Kidney (tissue), 14 donors: ENCODE results near the gene SESN1. TPM values are rescaled to one million over a fixed set of nuclear protein-coding genes. Genes with fewer than 3 reads are reported as not detected.

Source experiments
- DNase-seq, 5 donors: peaks; one replicate each; pipeline ENCODE4 v3.0.0-alpha.2; 2013 to 2020
- FAIRE-seq: peaks from 2 replicates; lab custom pipeline; 2012; peaks lifted over from hg19 to GRCh38; lab: Jason Lieb, UNC
- H3K27ac ChIP-seq, 2 donors: one replicate each; pipeline ENCODE4 v1.7.0; 2013; ENCODE audit warnings: low read depth in 2 of 2, low read length in 2 of 2, inconsistent platforms in 1 of 2
- H3K27me3 ChIP-seq: one replicate; pipeline ENCODE4 v1.7.1; 2013; ENCODE audit warnings: low read length, inconsistent platforms; ENCODE audit not compliant: control insufficient read depth, insufficient read depth
- H3K36me3 ChIP-seq, 3 donors: one replicate each; pipeline versions ENCODE4 v1.7.0 to v1.7.1; 2013; ENCODE audit warnings: low read length in 3 of 3, control low read depth in 1 of 3, inconsistent platforms in 1 of 3; ENCODE audit not compliant: insufficient read depth in 3 of 3, control insufficient read depth in 2 of 3
- H3K4me1 ChIP-seq, 3 donors: one replicate each; pipeline versions ENCODE4 v1.7.0 to v1.7.1; 2013; ENCODE audit warnings: low read length in 3 of 3, inconsistent platforms in 1 of 3, low read depth in 1 of 3; ENCODE audit not compliant: control insufficient read depth in 2 of 3, insufficient read depth in 2 of 3
- H3K4me3 ChIP-seq, 3 donors: one replicate each; pipeline versions ENCODE4 v1.7.0 to v1.8.1; 2013; ENCODE audit warnings: low read length in 3 of 3, control low read depth in 1 of 3, inconsistent platforms in 1 of 3
- H3K9ac ChIP-seq, 3 donors: one replicate each; pipeline versions ENCODE4 v1.7.0 to v1.7.1; 2013; ENCODE audit warnings: low read length in 3 of 3, control low read depth in 1 of 3, inconsistent platforms in 1 of 3
- H3K9me3 ChIP-seq, 3 donors: one replicate each; pipeline versions ENCODE4 v1.7.0 to v1.7.1; 2013; ENCODE audit warnings: low read length in 3 of 3, control low read depth in 1 of 3, inconsistent platforms in 1 of 3; ENCODE audit not compliant: control insufficient read depth in 2 of 3, insufficient read depth in 1 of 3
- intact Hi-C: fragments of 100-400 bp; cut with DNase I; formaldehyde crosslinking; loops from one replicate; pipeline ENCODE4 v1.11.1; 2022
- polyA plus RNA-seq: library from polyadenylated mRNA; stranded (reverse); fragments of 350-450 nt; fragmentation: Illumina TruSeq; extraction: RNeasy Lipid Tissue Mini Kit (QIAGEN cat#74804); gene quantifications from one replicate; pipeline ENCODE4 v1.2.3, GENCODE V29; 2014; ENCODE audit warnings: low read depth, low replicate concordance; ENCODE audit not compliant: insufficient read depth
- total RNA-seq: library from RNA; stranded (reverse); fragmentation: NEBNext Ultra II Directional; extraction: Animal tissue kit (Norgen Biotek cat#: 25700); gene quantifications from one replicate; pipeline ENCODE4 v1.2.1, GENCODE V29; 2021
- TF ChIP-seq, protein P1 (sequence below): IDR thresholded peaks from 3 replicates; pipeline ENCODE4 v1.5.1; 2012; ENCODE audit warnings: mild to moderate bottlenecking, moderate library complexity, borderline replicate concordance; ENCODE audit not compliant: insufficient read depth; ENCODE audit errors: extremely low read depth
- donor health status: control.
- donor health status: control.
- donor health status: control.
- donor health status: control.
- donor health status: control.
- donor health status: DM: yes; HTN: yes; CAD: no.
- donor health status: Normal renal cell carcinoma (clear cell type).

The SESN1 gene
- total and polyA plus RNA-seq, 2 donors from 2014 or later = 14.8 to 26.0 TPM

DNA sequence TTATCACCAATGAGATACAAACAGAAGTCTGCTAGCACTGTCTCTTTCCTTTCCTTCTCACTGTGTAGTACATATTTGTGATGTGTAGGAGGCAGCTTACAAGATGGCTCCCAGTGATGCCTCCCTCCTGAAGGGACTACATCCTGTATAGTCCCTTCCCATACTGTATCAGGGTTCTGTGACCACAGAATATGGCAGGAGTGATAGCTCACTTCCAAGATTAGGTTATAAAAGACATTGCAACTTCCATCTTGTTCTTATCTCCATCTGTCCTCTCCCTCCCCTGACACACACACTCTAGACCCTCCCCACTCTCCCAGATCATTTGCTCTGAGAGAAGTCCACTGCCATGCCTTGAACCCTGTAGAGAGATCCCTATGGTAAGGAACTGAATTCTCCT is 38.0 kb downstream of the SESN1 start:
- intact Hi-C loops = no loop called here
- FAIRE-seq = no peak
- Histone ChIP-seq H3K27me3 (no peaks in the 10 kb centered on the region), H3K27ac (no peak overlapping the region), H3K4me1 (peaks cover 0 to 6% (median 0%) of the 10 kb centered on the region in 3 donors), H3K9ac (no peak overlapping the region), H3K9me3 (no peaks in the 10 kb centered on the region), H3K36me3 (no peaks in the 10 kb centered on the region), H3K4me3 (no peak overlapping the region)
- TF ChIP-seq, protein P1, sequence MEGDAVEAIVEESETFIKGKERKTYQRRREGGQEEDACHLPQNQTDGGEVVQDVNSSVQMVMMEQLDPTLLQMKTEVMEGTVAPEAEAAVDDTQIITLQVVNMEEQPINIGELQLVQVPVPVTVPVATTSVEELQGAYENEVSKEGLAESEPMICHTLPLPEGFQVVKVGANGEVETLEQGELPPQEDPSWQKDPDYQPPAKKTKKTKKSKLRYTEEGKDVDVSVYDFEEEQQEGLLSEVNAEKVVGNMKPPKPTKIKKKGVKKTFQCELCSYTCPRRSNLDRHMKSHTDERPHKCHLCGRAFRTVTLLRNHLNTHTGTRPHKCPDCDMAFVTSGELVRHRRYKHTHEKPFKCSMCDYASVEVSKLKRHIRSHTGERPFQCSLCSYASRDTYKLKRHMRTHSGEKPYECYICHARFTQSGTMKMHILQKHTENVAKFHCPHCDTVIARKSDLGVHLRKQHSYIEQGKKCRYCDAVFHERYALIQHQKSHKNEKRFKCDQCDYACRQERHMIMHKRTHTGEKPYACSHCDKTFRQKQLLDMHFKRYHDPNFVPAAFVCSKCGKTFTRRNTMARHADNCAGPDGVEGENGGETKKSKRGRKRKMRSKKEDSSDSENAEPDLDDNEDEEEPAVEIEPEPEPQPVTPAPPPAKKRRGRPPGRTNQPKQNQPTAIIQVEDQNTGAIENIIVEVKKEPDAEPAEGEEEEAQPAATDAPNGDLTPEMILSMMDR = no peak
- no peak for DNase-seq

DNA sequence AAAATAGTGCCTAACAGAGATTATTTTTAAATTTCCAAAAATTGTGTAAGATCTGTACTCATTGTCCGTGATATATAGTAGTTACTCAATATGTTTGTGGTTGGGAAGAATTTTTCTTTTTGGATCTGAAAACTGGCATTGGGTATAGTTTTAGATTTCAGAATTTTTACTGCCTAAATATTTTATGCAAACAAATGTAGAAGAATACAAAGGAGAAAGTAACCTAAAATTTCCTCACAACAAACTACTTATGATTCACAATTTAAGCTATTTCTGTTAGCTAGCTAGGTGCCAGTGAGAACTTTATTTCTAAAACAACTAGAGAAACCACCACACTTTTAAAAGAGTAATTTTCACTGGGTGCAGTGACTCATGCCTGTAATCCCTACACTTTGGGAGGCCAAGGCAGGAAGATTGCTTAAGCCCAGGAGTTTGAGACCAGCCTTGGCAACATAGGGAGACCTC is 38.8 kb downstream of the SESN1 start:
- H3K4me1 ChIP-seq = peaks cover 0 to 6% (median 0%) of the 10 kb centered on the region in 3 donors
- H3K4me3 ChIP-seq = no peak overlapping the region
- FAIRE-seq = no peak
- TF ChIP-seq, protein P1 = no peak
- intact Hi-C loops = no loop called here
- no peaks in the 10 kb centered on the region for H3K36me3 ChIP-seq
- H3K9me3 ChIP-seq = no peaks in the 10 kb centered on the region
- H3K9ac ChIP-seq = no peak overlapping the region
- DNase-seq = no peak
- no peak overlapping the region for H3K27ac ChIP-seq
- no peaks in the 10 kb centered on the region for H3K27me3 ChIP-seq

DNA sequence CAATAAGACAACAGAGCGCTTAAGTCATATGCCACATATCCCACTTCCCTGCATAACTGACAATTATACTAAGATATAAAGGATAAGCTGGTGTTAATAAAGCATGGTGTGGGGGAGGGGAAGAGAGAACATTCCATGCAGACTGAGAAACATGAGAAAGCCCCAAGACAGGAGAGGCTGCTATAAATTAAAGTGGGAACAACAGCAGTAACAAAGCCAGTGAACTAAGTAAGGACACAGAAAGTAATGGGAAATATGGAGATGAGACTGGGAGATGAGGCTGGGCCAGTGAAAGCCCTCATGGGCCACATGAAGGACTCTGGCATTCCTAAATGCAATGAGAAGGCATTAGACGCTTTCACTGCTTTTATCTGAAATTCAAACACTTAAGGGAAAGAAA is 41.3 kb downstream of the SESN1 start:
- no peak overlapping the region for H3K27ac ChIP-seq
- no peaks in the 10 kb centered on the region for H3K9me3 ChIP-seq
- TF ChIP-seq, protein P1 = no peak
- DNase-seq (peak in 3 of 5 donors; percentile 44 to 87 (median 85)), FAIRE-seq (no peak)
- intact Hi-C loops = no loop called here
- no peaks in the 10 kb centered on the region for H3K36me3 ChIP-seq
- no peak overlapping the region for H3K4me3 ChIP-seq
- no peak overlapping the region for H3K9ac ChIP-seq
- H3K27me3 ChIP-seq = no peaks in the 10 kb centered on the region
- no peaks in the 10 kb centered on the region for H3K4me1 ChIP-seq

DNA sequence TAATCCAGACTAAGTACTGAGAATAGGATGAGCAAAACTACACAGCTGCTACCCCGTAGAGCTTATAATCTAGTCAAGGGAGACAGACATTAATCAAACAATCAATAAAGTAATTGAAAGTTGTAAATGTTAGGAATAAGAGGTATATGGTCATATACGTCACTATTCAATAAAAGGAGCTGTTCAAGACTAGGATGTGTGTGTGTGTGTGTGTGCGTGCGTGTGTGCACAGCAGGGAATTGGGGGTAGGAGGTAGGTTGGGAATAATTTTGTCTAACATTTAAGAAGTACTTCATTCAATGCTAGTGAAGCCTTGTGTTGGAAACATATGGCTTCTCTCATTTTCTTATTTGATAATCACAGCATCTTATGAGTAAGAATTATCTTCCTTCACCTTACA is 41.8 kb downstream of the SESN1 start:
- no peaks in the 10 kb centered on the region for H3K36me3 ChIP-seq
- no peak overlapping the region for H3K27ac ChIP-seq
- H3K9ac ChIP-seq = no peak overlapping the region
- H3K9me3 ChIP-seq = no peaks in the 10 kb centered on the region
- DNase-seq (no peak), FAIRE-seq (no peak)
- H3K27me3 ChIP-seq = no peaks in the 10 kb centered on the region
- TF ChIP-seq, protein P1 = no peak
- no peak overlapping the region for H3K4me3 ChIP-seq
- no peaks in the 10 kb centered on the region for H3K4me1 ChIP-seq
- intact Hi-C loops = no loop called here
